Measurements from ENCODE around the gene KCNC3. TPM values are rescaled to one million over a fixed set of nuclear protein-coding genes. Genes with fewer than 3 reads are reported as not detected.

The KCNC3 gene
- total RNA-seq, 1 donor from 2014 or later = 19.8 TPM

GRCh38 chr19:50376166-50377050 is 47.2 kb upstream of the KCNC3 start, which contains the start of gene NR1H2:
Gene NR1H2, plus strand, starts transcription at chr19:50376457. Its CDS starts 1,149 bp downstream, at chr19:50377606.
- DNase-seq (ENCODE audit: low spot score, unreplicated experiment) = peak; percentile 77
- H3K4me1 Mint-ChIP-seq (ENCODE audit: low read depth) = peaks cover 2% of the 10 kb centered on the region
- no peak for TF ChIP-seq CTCF (IDR thresholded peaks at IDR 0.05; ENCODE audit: unreplicated experiment)

GRCh38 chr19:50371914-50372475 is 42.8 kb upstream of the KCNC3 start:
- Mint-ChIP-seq H3K27ac (no peak overlapping the region), H3K36me3 (ENCODE audit: insufficient read depth) (peaks cover 2% of the 10 kb centered on the region), H3K27me3 (no peaks in the 10 kb centered on the region), H3K4me3 (ENCODE audit: low read depth) (no peak overlapping the region), H3K4me1 (ENCODE audit: low read depth) (peaks cover 6% of the 10 kb centered on the region), H3K9me3 (ENCODE audit: low read depth) (no peaks in the 10 kb centered on the region)
- TF ChIP-seq CTCF (IDR thresholded peaks at IDR 0.05; ENCODE audit: unreplicated experiment) = no peak
- no peak for DNase-seq (ENCODE audit: low spot score, unreplicated experiment)

More at GRCh38 chr19:50376166-50377050, 47.2 kb upstream of the KCNC3 start, which contains the start of gene NR1H2:
- H3K9me3 Mint-ChIP-seq (ENCODE audit: low read depth) = no peaks in the 10 kb centered on the region
- no peaks in the 10 kb centered on the region for H3K27me3 Mint-ChIP-seq
- H3K27ac Mint-ChIP-seq = peak within 1 kb of the TSS; percentile 100
- peaks cover 20% of the 10 kb centered on the region for H3K36me3 Mint-ChIP-seq (ENCODE audit: insufficient read depth)
- peak within 1 kb of the TSS; percentile 100 for H3K4me3 Mint-ChIP-seq (ENCODE audit: low read depth)

GRCh38 chr19:50368649-50369570 is 39.7 kb upstream of the KCNC3 start:
- Mint-ChIP-seq H3K36me3 (ENCODE audit: insufficient read depth) (no peaks in the 10 kb centered on the region), H3K9me3 (ENCODE audit: low read depth) (no peaks in the 10 kb centered on the region), H3K4me1 (ENCODE audit: low read depth) (peaks cover 5% of the 10 kb centered on the region), H3K4me3 (ENCODE audit: low read depth) (peak overlapping the region; percentile 83), H3K27ac (peak overlapping the region; percentile 87), H3K27me3 (no peaks in the 10 kb centered on the region)
- peak; percentile 81 for DNase-seq (ENCODE audit: low spot score, unreplicated experiment)
- peak; percentile 86 for TF ChIP-seq CTCF (IDR thresholded peaks at IDR 0.05; ENCODE audit: unreplicated experiment)

GRCh38 chr19:50365434-50366306 is 36.5 kb upstream of the KCNC3 start, which contains the start of gene NAPSA:
Gene NAPSA, minus strand, starts transcription at chr19:50365639. Its CDS starts 18 bp downstream, at chr19:50365621.
- Mint-ChIP-seq H3K27me3 (peaks cover 10% of the 10 kb centered on the region), H3K9me3 (ENCODE audit: low read depth) (no peaks in the 10 kb centered on the region), H3K27ac (no peak within 1 kb of the TSS), H3K4me3 (ENCODE audit: low read depth) (no peak within 1 kb of the TSS), H3K36me3 (ENCODE audit: insufficient read depth) (no peaks in the 10 kb centered on the region), H3K4me1 (ENCODE audit: low read depth) (peaks cover 5% of the 10 kb centered on the region)
- TF ChIP-seq CTCF (IDR thresholded peaks at IDR 0.05; ENCODE audit: unreplicated experiment) = no peak
- DNase-seq (ENCODE audit: low spot score, unreplicated experiment) = no peak

Measured in progenitor cell of endocrine pancreas (in vitro differentiated cells).